Left forelimb (tissue), 1 donor: ENCODE results near the gene FARS2.
"Not testable (repeated sequence)": the region's sequence is repeated elsewhere in the genome, so short reads cannot be mapped to it uniquely, and the experiment has no call there.

Source experiments
- DNase-seq: peaks from one replicate; pipeline ENCODE4 v3.0.0-alpha.2; 2018; ENCODE audit warnings: low spot score

The FARS2 gene

GRCh38 chr6:5637714-5638113 lies 376.4 kb downstream of the FARS2 start:
- no peak for DNase-seq

GRCh38 chr6:5638666-5639065 lies 377.4 kb downstream of the FARS2 start:
- DNase-seq, result no peak

- no peak for DNase-seq
Observed at GRCh38 chr6:5639193-5639592, 377.9 kb downstream of the FARS2 start.

- no peak for DNase-seq
Observed at GRCh38 chr6:5640614-5641013, 379.3 kb downstream of the FARS2 start.

- no peak for DNase-seq
Observed at GRCh38 chr6:5644523-5645185, 383.3 kb downstream of the FARS2 start.

GRCh38 chr6:5645328-5646290 lies 384.3 kb downstream of the FARS2 start:
- no peak for DNase-seq

GRCh38 chr6:5652406-5653137 lies 391.3 kb downstream of the FARS2 start:
- no peak for DNase-seq

GRCh38 chr6:5653801-5654200 lies 392.5 kb downstream of the FARS2 start:
- no peak for DNase-seq

- DNase-seq, result no peak
Observed at GRCh38 chr6:5656226-5656625, 394.9 kb downstream of the FARS2 start.

- DNase-seq, result not testable (repeated sequence)
Observed at GRCh38 chr6:5656695-5657094, 395.4 kb downstream of the FARS2 start.

- DNase-seq, result no peak
Observed at GRCh38 chr6:5657684-5658430, 396.5 kb downstream of the FARS2 start.

GRCh38 chr6:5659467-5659866 lies 398.2 kb downstream of the FARS2 start:
- DNase-seq, result no peak

- DNase-seq, result no peak
Observed at GRCh38 chr6:5660772-5661171, 399.5 kb downstream of the FARS2 start.

- no peak for DNase-seq
Observed at GRCh38 chr6:5662797-5663196, 401.5 kb downstream of the FARS2 start.

GRCh38 chr6:5663259-5663658 lies 401.9 kb downstream of the FARS2 start:
- no peak for DNase-seq

GRCh38 chr6:5663739-5664138 lies 402.4 kb downstream of the FARS2 start:
- DNase-seq, result no peak

- DNase-seq, result no peak
Observed at GRCh38 chr6:5664149-5664548, 402.8 kb downstream of the FARS2 start.

GRCh38 chr6:5665173-5665572 lies 403.9 kb downstream of the FARS2 start:
- no peak for DNase-seq

- DNase-seq, result no peak
Observed at GRCh38 chr6:5665667-5666066, 404.4 kb downstream of the FARS2 start.

GRCh38 chr6:5666695-5667094 lies 405.4 kb downstream of the FARS2 start:
- DNase-seq, result no peak

GRCh38 chr6:5667737-5668136 lies 406.4 kb downstream of the FARS2 start:
- no peak for DNase-seq

- no peak for DNase-seq
Observed at GRCh38 chr6:5670381-5670780, 409.1 kb downstream of the FARS2 start.
